OCI-LY3 (cell line): Measurements from ENCODE around the gene INPP5E.

Source experiments
- H2AFZ ChIP-seq: fragments of 200-600, 300-600 bp; shearing (Covaris generic); 2 replicates; pipeline ENCODE4 v1.6.0; 2014; ENCODE audit warnings: antibody characterized with exemption, low read depth, low read length
- H3K27ac ChIP-seq: fragments of 200-600, 300-600 bp; sonication (generic); 2 replicates; pipeline ENCODE4 v1.5.1; 2014; ENCODE audit warnings: mild to moderate bottlenecking, low read length, moderate library complexity, mixed read lengths
- H3K27me3 ChIP-seq: fragments of 200-600, 300-600 bp; sonication (generic); 2 replicates; pipeline ENCODE4 v1.6.1; 2014; ENCODE audit warnings: low read depth, low read length, mixed read lengths
- H3K36me3 ChIP-seq: fragments of 200-600, 300-600 bp; sonication (generic); replicated peaks from 2 replicates; pipeline ENCODE3; 2014; ENCODE audit warnings: low read depth, low read length, mixed read lengths
- H3K4me1 ChIP-seq: fragments of 300-600, 200-600 bp; sonication (generic); 2 replicates; pipeline ENCODE4 v1.6.1; 2014; ENCODE audit warnings: low read length, mixed read lengths
- H3K4me2 ChIP-seq: fragments of 200-600, 300-600 bp; sonication (generic); 2 replicates; pipeline ENCODE4 v1.6.1; 2014; ENCODE audit warnings: low read length, mixed read lengths
- H3K4me3 ChIP-seq: fragments of 300-600, 200-600 bp; sonication (generic); 2 replicates; pipeline ENCODE4 v1.5.1; 2014; ENCODE audit warnings: antibody characterized with exemption, mild to moderate bottlenecking, low read length, moderate library complexity
- H3K79me2 ChIP-seq: fragments of 300-600, 200-600 bp; shearing (Covaris generic); 2 replicates; pipeline ENCODE4 v1.6.1; 2014; ENCODE audit warnings: mild to moderate bottlenecking, low read length, mixed read lengths
- H3K9ac ChIP-seq: fragments of 300-600, 200-600 bp; shearing (Covaris generic); 2 replicates; pipeline ENCODE4 v1.6.0; 2014; ENCODE audit warnings: mild to moderate bottlenecking, low read length, moderate library complexity
- H3K9me3 ChIP-seq: fragments of 200-600, 300-600 bp; shearing (Covaris generic); 2 replicates; pipeline ENCODE4 v1.6.1; 2014; ENCODE audit warnings: low read length, mixed read lengths; ENCODE audit not compliant: insufficient read depth
- H4K20me1 ChIP-seq: fragments of 200-600, 300-600 bp; sonication (generic); 2 replicates; pipeline ENCODE4 v1.6.1; 2016; ENCODE audit warnings: low read length, mixed read lengths; ENCODE audit not compliant: insufficient read depth
- EZH2phosphoT487 ChIP-seq: fragments of 200-600 bp; shearing (Covaris generic); IDR thresholded peaks from 2 replicates; pipeline ENCODE4 v1.6.1; 2018; ENCODE audit warnings: antibody characterized with exemption, mixed run types, low read depth
- TF ChIP-seq, protein P1 (sequence below): fragments of 200-600, 300-600 bp; sonication (generic); IDR thresholded peaks from 2 replicates; pipeline ENCODE4 v1.5.1; 2014; ENCODE audit warnings: antibody characterized with exemption, low read length, low read depth

INPP5E gene, protein sequence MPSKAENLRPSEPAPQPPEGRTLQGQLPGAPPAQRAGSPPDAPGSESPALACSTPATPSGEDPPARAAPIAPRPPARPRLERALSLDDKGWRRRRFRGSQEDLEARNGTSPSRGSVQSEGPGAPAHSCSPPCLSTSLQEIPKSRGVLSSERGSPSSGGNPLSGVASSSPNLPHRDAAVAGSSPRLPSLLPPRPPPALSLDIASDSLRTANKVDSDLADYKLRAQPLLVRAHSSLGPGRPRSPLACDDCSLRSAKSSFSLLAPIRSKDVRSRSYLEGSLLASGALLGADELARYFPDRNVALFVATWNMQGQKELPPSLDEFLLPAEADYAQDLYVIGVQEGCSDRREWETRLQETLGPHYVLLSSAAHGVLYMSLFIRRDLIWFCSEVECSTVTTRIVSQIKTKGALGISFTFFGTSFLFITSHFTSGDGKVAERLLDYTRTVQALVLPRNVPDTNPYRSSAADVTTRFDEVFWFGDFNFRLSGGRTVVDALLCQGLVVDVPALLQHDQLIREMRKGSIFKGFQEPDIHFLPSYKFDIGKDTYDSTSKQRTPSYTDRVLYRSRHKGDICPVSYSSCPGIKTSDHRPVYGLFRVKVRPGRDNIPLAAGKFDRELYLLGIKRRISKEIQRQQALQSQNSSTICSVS

DNA sequence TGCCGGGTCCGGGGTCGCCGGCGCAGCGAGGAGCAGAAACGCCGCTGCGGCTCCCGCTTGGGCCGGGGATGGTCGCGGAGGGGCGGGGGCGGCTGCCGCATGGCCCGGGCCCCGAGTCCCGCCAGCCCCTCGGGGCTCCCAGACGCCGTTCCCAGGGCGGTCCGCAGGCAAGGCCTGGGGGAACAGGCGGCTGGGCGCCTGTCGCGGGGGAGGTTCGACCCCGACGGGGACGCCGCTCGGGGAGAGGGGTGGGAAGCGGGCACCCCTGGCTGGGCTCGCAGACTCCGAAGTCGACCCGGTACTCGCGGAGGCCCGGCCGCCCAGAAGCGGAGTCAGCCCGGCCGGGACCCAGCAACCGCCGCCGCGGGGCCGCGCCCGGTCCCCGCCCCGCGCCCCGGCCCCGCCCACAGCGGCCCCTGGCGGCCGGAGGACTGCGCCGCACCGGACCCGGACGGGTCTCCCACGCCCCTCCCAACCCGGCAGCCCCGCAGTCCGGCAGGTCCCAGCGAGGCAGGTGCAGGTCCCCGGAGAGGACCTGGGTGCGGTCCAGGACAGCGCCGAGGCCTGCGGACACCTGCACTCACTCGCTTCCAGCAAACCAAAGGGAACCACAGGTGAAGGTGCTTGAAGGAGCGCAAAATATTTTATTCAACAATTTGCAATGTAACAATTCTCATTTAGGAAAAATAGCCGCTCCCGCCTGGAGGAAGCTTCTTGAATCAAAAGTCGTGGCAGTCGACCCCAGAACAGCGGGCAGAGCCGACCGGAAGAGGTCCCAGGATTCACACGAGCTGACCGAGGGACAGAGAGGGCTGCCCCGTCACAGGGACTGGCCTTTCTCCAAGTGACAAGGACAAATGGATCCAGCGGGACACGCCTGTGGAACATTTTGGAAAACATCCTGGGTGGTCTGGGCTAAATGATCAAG is at the start of gene INPP5E:
TSS of gene INPP5E (minus strand) at position 365 of the 928 bp plus-strand sequence. CDS start 426 bp downstream, outside the sequence.
- Histone ChIP-seq H3K9me3 (no peaks in the 10 kb centered on the region), H3K27ac (peak within 1 kb of the TSS; percentile 34), H3K79me2 (peaks cover 45% of the 10 kb centered on the region), H3K4me2 (peak within 1 kb of the TSS; percentile 87), H4K20me1 (peaks cover 27% of the 10 kb centered on the region), H3K36me3 (peaks cover 19% of the 10 kb centered on the region), H2AFZ (no peak within 1 kb of the TSS), H3K27me3 (no peaks in the 10 kb centered on the region), H3K9ac (peak within 1 kb of the TSS; percentile 84), H3K4me3 (peak within 1 kb of the TSS; percentile 90), H3K4me1 (peaks cover 14% of the 10 kb centered on the region)
- no peak for TF ChIP-seq EZH2phosphoT487
- TF ChIP-seq, protein P1, sequence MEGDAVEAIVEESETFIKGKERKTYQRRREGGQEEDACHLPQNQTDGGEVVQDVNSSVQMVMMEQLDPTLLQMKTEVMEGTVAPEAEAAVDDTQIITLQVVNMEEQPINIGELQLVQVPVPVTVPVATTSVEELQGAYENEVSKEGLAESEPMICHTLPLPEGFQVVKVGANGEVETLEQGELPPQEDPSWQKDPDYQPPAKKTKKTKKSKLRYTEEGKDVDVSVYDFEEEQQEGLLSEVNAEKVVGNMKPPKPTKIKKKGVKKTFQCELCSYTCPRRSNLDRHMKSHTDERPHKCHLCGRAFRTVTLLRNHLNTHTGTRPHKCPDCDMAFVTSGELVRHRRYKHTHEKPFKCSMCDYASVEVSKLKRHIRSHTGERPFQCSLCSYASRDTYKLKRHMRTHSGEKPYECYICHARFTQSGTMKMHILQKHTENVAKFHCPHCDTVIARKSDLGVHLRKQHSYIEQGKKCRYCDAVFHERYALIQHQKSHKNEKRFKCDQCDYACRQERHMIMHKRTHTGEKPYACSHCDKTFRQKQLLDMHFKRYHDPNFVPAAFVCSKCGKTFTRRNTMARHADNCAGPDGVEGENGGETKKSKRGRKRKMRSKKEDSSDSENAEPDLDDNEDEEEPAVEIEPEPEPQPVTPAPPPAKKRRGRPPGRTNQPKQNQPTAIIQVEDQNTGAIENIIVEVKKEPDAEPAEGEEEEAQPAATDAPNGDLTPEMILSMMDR: peak; percentile 45

DNA sequence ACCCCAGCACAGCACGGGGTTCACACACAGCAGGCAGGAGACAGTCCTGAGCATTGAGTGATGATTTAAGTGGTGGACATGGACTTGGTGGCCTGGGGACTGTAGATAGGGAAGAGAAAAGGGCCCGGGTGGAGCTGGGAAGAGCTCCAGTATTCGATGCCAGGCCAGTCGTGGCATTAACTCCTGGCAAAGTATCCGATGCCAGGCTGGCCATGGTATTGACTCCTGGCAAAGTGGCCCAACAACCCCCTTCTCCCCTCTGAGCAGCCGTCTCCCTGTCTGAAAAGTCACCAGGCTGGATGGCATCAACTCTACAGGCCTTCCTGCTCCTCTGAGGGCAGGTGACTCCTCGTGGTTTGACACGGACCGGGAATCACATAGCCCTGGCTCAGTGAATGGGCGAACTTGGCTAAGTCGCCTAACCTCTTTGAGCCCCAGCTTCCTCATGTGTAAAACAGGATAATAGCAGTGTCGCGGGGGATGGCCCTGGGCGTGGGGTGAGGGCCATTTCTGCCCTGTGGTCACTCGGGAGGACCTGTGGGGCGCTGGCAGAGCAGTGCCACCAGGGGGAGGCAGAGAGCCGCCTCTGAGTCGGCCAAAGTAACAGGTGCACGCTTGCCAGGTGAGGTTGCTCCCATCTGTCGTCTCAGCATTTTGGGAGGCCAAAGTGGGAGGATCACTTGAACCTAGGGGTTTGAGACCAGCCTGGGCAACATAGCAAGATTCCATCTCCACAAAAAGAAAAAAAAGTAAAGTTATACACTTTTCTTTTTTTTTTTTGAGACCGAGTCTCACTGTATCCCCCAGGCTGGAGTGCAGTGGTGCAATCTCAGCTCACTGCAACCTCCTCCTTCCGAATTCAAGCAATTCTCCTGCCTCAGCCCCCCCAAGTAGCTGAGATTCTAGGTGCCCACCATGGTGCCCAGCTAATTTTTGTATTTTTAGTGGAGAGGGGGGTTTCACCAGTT is 48.9 kb upstream of the INPP5E start:
- Histone ChIP-seq H3K9me3 (no peaks in the 10 kb centered on the region), H3K36me3 (no peaks in the 10 kb centered on the region), H3K9ac (no peak overlapping the region), H3K4me2 (no peak overlapping the region), H2AFZ (no peak overlapping the region), H3K4me3 (no peak overlapping the region), H3K27me3 (peaks cover 15% of the 10 kb centered on the region), H4K20me1 (no peaks in the 10 kb centered on the region), H3K27ac (no peak overlapping the region), H3K79me2 (no peaks in the 10 kb centered on the region), H3K4me1 (peaks cover 7% of the 10 kb centered on the region; the same call in 1 of the 2 replicates)
- TF ChIP-seq, protein P1: peak; percentile 93
- TF ChIP-seq EZH2phosphoT487: no peak

DNA sequence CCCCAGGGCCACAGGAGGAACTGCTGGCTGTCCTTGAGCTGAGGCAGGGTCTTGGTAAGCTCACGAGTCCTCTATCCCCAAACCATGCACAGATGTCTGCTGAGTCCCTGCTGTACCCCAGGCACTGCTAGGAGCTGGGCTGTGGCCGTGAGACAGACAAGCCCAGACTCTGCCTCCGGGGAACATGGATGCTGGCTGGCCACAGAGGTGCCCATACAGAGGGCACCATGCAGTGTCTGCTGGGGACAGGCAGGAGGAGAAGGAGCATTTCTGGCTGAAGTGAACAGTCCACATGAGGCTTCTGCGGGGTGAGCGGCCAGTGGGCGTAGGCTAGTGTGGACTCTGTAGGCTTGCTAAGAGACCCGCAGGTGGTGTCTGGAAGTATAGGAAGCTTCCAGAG is 48.0 kb upstream of the INPP5E start:
- no peaks in the 10 kb centered on the region for H4K20me1 ChIP-seq
- no peak overlapping the region for H3K27ac ChIP-seq
- no peak overlapping the region for H2AFZ ChIP-seq
- peaks cover 7% of the 10 kb centered on the region; the same call in 1 of the 2 replicates for H3K4me1 ChIP-seq
- H3K27me3 ChIP-seq: peaks cover 15% of the 10 kb centered on the region
- no peaks in the 10 kb centered on the region for H3K9me3 ChIP-seq
- peaks cover 2% of the 10 kb centered on the region for H3K79me2 ChIP-seq
- TF ChIP-seq, protein P1: no peak
- TF ChIP-seq EZH2phosphoT487: no peak
- H3K9ac ChIP-seq: no peak overlapping the region
- H3K4me3 ChIP-seq: no peak overlapping the region
- H3K36me3 ChIP-seq: no peaks in the 10 kb centered on the region
- H3K4me2 ChIP-seq: no peak overlapping the region
